Measurements from ENCODE around the gene FRG2B.
"Not testable (repeated sequence)": the region's sequence is repeated elsewhere in the genome, so short reads cannot be mapped to it uniquely, and the experiment has no call there.

Gene FRG2B

DNA sequence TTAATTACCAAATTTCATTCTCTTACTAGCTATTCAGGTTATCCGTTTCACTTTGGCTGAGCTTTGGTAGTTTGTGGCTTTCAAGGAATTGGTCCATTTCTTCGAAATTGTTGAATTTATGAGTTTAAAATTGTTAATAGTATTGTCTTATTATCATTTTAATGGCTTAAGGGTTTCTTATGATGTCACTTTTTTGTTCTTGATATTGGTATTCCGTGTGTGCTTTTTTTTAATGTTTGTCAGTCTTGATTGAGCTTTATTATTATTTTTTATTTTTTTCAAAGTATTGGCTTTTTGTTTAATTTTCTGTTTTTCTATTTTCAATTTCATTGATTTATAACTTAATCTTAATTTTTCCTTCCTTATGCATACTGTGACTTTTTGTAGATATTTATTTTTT, 25.9 kb downstream of the FRG2B start:
- TF ChIP-seq, protein P1, sequence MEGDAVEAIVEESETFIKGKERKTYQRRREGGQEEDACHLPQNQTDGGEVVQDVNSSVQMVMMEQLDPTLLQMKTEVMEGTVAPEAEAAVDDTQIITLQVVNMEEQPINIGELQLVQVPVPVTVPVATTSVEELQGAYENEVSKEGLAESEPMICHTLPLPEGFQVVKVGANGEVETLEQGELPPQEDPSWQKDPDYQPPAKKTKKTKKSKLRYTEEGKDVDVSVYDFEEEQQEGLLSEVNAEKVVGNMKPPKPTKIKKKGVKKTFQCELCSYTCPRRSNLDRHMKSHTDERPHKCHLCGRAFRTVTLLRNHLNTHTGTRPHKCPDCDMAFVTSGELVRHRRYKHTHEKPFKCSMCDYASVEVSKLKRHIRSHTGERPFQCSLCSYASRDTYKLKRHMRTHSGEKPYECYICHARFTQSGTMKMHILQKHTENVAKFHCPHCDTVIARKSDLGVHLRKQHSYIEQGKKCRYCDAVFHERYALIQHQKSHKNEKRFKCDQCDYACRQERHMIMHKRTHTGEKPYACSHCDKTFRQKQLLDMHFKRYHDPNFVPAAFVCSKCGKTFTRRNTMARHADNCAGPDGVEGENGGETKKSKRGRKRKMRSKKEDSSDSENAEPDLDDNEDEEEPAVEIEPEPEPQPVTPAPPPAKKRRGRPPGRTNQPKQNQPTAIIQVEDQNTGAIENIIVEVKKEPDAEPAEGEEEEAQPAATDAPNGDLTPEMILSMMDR (IDR thresholded peaks at IDR 0.05) = no peak
- TF ChIP-seq ZFX (IDR thresholded peaks at IDR 0.05; ENCODE audit: borderline replicate concordance) = no peak
- H3K27ac ChIP-seq = no peak overlapping the region

DNA sequence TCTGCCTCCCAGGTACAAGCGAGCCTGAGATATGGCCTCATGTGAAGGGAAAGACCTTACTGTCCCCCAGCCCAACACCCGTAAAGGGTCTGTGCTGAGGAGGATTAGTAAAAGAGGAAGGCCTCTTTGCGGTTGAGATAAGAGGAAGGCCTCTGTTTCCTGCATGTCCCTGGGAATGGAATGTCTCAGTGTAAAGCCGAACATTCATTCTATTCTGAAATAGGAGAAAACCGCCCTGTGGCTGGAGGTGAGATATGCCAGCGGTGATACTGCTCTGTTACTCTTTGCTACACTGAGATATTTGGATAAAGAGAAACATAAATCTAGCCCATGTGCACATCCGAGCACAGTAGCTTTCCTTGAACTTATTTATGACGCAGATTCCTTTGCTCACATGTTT, 26.7 kb downstream of the FRG2B start:
- not testable (repeated sequence) for H3K27ac ChIP-seq

DNA sequence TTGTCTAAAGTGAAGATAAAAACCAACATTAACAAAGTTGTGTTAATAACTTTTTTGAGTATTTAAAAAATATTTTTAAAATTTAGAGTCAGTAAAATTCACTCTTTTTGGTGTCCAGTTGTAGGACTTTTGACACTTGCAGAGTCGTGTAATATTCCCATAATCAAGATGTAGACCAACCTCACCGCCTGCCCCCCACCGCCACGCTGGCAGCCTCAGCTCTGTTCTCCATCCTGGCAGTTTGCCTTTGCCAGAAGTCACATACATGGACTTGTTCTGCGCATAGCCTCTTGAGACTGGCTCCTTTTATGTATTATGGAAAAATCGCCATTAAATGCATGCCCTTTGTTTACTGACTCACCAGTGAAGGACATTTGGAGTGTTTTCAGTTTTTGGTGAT, 33.9 kb downstream of the FRG2B start:
- TF ChIP-seq, protein P1 (IDR thresholded peaks at IDR 0.05) = no peak
- TF ChIP-seq ZFX (IDR thresholded peaks at IDR 0.05; ENCODE audit: borderline replicate concordance) = no peak
- H3K27ac ChIP-seq = no peak overlapping the region

DNA sequence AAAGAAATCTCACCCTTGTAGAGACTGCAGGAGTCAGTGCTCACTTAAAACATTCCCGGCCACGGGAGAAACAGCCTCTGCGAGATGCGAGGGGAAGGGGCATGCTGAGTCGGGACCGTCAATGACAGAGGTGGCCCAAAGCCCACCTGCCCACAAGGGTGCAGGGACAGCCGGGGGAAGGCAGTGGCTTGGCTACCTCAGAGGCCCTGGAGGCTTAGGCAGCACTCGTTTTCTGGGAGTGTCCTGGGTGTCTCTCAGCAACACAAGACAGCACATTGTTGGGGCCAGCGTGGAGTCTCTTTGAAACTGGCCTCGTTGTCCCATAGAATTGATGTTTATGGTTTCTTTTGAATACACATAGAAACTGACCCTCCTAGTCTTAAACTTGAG, 35.6 kb downstream of the FRG2B start:
- no peak overlapping the region for H3K27ac ChIP-seq
- TF ChIP-seq, protein P1 (IDR thresholded peaks at IDR 0.05) = no peak
- no peak for TF ChIP-seq ZFX (IDR thresholded peaks at IDR 0.05; ENCODE audit: borderline replicate concordance)

DNA sequence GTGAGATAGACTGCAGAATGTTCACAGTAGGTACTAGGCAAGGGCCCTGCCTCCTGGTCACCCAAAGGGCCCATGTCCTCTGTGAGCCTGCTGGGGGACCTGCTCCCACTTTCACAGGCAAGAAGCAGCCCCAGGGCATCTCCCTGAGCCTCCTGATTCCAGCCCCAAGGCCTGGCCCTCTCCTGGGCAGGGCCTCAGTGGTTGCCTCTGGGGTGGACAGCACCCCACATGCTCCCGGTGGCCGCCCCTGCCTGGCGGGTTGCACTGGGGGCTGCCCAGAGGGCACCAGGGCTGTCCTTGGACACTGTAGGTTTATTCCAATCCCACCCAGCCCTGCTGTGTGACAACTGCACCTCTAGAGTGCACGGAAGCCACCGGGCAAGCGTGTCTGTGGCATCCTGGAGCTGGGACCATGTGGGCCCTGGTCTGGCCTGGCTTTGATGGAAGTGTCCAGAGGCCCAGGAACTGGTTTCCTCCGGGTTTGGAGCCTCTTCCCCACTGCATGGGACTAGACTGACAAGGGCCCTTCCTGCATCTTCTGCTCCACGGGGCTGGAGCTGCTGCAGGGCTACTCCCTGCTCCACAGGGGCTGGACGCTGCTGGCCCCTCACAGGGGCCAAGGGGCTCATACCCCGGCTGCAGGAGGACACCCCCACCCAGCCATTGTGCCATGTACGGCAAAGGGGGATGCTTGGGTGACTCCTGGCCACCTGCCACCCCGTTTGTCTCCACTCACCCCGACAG, 36.2 kb downstream of the FRG2B start:
- TF ChIP-seq, protein P1 (IDR thresholded peaks at IDR 0.05) = no peak
- no peak for TF ChIP-seq ZFX (IDR thresholded peaks at IDR 0.05; ENCODE audit: borderline replicate concordance)

DNA sequence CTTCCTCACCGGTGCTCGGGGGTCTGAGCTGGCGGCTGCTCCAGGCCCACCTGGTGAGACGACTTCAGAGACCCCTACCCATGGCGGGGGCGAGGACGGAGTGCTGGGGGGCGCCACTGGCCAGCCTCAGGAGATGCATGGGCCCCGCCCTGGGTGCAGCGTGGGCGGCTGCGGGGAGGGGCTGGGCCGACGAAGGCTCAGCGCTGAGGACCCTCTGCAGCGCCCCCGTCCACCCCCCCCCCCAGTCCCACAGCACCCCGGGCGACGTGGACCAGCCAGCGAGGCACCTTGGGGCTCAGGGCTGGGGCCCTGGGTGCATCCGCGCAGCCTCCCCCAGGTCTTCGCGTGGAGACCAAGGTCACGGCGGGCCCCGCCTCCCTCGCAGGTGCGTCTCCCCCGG, 49.6 kb downstream of the FRG2B start:
- not testable (repeated sequence) for H3K27ac ChIP-seq

More for the DNA sequence above, 36.2 kb downstream of the FRG2B start:
- H3K27ac ChIP-seq = no peak overlapping the region
